Neural progenitor cell (in vitro differentiated cells): ENCODE measurements around the gene CD164L2. TPM values are rescaled to one million over a fixed set of nuclear protein-coding genes. Genes with fewer than 3 reads are reported as not detected.

Source experiments
- DNase-seq: peaks from one replicate; pipeline ENCODE4 v3.0.0-alpha.2; 2016; ENCODE audit warnings: low spot score
- H2AFZ ChIP-seq: fragments of 200-600 bp; sonication (generic); replicated peaks from 2 replicates; pipeline ENCODE4 v1.6.1; 2016; ENCODE audit warnings: antibody characterized with exemption
- H3F3A ChIP-seq: fragments of 200-600 bp; sonication (generic); 2 replicates; pipeline ENCODE4 v1.6.1; 2016; ENCODE audit warnings: antibody characterized with exemption, low read depth
- H3K27ac ChIP-seq: fragments of 200-600 bp; sonication (generic); 2 replicates; pipeline ENCODE4 v1.5.1; 2016; ENCODE audit warnings: mild to moderate bottlenecking
- H3K27me3 ChIP-seq: fragments of 200-600 bp; sonication (generic); 2 replicates; pipeline ENCODE4 v1.6.1; 2016; ENCODE audit warnings: mild to moderate bottlenecking, moderate library complexity
- H3K36me3 ChIP-seq: fragments of 200-600 bp; sonication (generic); 2 replicates; pipeline ENCODE4 v1.5.1; 2016
- H3K4me1 ChIP-seq: fragments of 200-600 bp; sonication (generic); 2 replicates; pipeline ENCODE4 v1.6.1; 2016; ENCODE audit warnings: mixed run types
- H3K4me2 ChIP-seq: fragments of 200-600 bp; sonication (generic); 2 replicates; pipeline ENCODE4 v1.6.1; 2016
- H3K4me3 ChIP-seq: fragments of 200-600 bp; sonication (generic); 2 replicates; pipeline ENCODE4 v1.5.1; 2016
- H3K79me2 ChIP-seq: fragments of 200-600 bp; sonication (generic); 2 replicates; pipeline ENCODE4 v1.6.1; 2016; ENCODE audit warnings: low read depth
- H3K9ac ChIP-seq: fragments of 200-600 bp; sonication (generic); 2 replicates; pipeline ENCODE4 v1.6.1; 2016
- H3K9me3 ChIP-seq: fragments of 200-600 bp; sonication (generic); 2 replicates; pipeline ENCODE4 v1.5.1; 2016; ENCODE audit warnings: low read depth
- H4K20me1 ChIP-seq: fragments of 200-600 bp; sonication (generic); 2 replicates; pipeline ENCODE4 v1.6.1; 2016; ENCODE audit warnings: low read depth
- H3K27ac Mint-ChIP-seq: 3 replicates; pipeline ENCODE4 v1.8.0; 2021; ENCODE audit warnings: mixed read lengths
- H3K27me3 Mint-ChIP-seq: 2 replicates; pipeline ENCODE4 v1.8.0; 2022; ENCODE audit warnings: low read depth, mild to moderate bottlenecking, inconsistent platforms, moderate library complexity, mixed read lengths; ENCODE audit not compliant: insufficient read depth
- H3K36me3 Mint-ChIP-seq: 3 replicates; pipeline ENCODE4 v1.8.0; 2021; ENCODE audit warnings: mixed read lengths
- H3K4me1 Mint-ChIP-seq: 3 replicates; pipeline ENCODE4 v1.8.0; 2021; ENCODE audit warnings: mixed read lengths
- H3K4me3 Mint-ChIP-seq: 3 replicates; pipeline ENCODE4 v1.8.0; 2021; ENCODE audit warnings: mild to moderate bottlenecking, moderate library complexity, mixed read lengths
- H3K9me3 Mint-ChIP-seq: 3 replicates; pipeline ENCODE4 v1.8.0; 2020; ENCODE audit warnings: mixed read lengths
- CTCF ChIP-seq: fragments of 200-600 bp; sonication (generic); IDR thresholded peaks from 2 replicates; pipeline ENCODE4 v1.5.1; 2017; ENCODE audit warnings: antibody characterized with exemption, mild to moderate bottlenecking
- EZH2 ChIP-seq: fragments of 200-600 bp; sonication (generic); IDR thresholded peaks from 2 replicates; pipeline ENCODE4 v1.6.1; 2017; ENCODE audit warnings: antibody characterized with exemption, mild to moderate bottlenecking, moderate library complexity
- EZH2phosphoT487 ChIP-seq: fragments of 200-600 bp; sonication (generic); IDR thresholded peaks from 2 replicates; pipeline ENCODE4 v1.6.1; 2017; ENCODE audit warnings: antibody characterized with exemption
- total RNA-seq: library from RNA; depleted of rRNA; stranded (reverse); fragments of >200 nt; gene quantifications from 2 replicates; pipeline ENCODE4 v1.2.3, GENCODE V29; 2015; ENCODE audit warnings: low replicate concordance

CD164L2 gene
- total RNA-seq, 1 donor from 2014 or later, result 1.6 TPM

DNA sequence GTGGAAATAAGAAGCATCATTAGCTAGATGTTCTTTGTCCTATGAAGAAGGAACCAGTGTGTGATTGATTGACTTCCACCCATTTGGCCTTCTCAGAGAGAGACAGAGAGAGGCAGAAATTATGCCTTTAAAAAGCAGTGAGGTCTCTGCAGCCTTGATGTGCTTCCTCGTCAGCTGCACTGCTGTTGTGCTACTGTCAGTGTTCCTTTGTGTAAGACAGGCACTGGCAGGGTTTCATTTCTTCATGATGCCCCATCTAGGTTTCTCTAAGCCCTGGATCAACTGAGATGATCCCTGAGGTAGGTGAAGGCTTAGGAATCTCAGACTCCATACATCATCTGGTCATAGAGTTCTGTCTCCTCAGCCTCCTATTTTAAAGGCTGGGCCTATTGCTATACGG, 44.2 kb upstream of the CD164L2 start:
- TF ChIP-seq CTCF (no peak), EZH2phosphoT487 (no peak), EZH2 (no peak)
- Mint-ChIP-seq H3K4me1 (peaks cover 60% of the 10 kb centered on the region), H3K9me3 (no peaks in the 10 kb centered on the region), H3K27ac (peak overlapping the region; percentile 78), H3K27me3 (peaks cover 3% of the 10 kb centered on the region), H3K4me3 (no peak overlapping the region), H3K36me3 (peaks cover 7% of the 10 kb centered on the region)
- H3K27me3 ChIP-seq, result no peaks in the 10 kb centered on the region
- no peak overlapping the region for H2AFZ ChIP-seq
- DNase-seq, result no peak
- H3F3A ChIP-seq, result peaks cover 35% of the 10 kb centered on the region
- no peaks in the 10 kb centered on the region for H3K9me3 ChIP-seq
- peaks cover 14% of the 10 kb centered on the region for H3K4me1 ChIP-seq
- no peak overlapping the region for H3K27ac ChIP-seq
- no peak overlapping the region for H3K4me3 ChIP-seq
- peaks cover 32% of the 10 kb centered on the region for H3K79me2 ChIP-seq
- no peak overlapping the region for H3K4me2 ChIP-seq
- peaks cover 39% of the 10 kb centered on the region for H4K20me1 ChIP-seq
- no peak overlapping the region for H3K9ac ChIP-seq
- H3K36me3 ChIP-seq, result no peaks in the 10 kb centered on the region

- Histone ChIP-seq H3K27me3 (no peaks in the 10 kb centered on the region), H3K4me3 (no peak overlapping the region), H3K4me1 (peaks cover 10% of the 10 kb centered on the region), H4K20me1 (peaks cover 12% of the 10 kb centered on the region), H3K9ac (no peak overlapping the region), H3F3A (peaks cover 28% of the 10 kb centered on the region), H3K36me3 (no peaks in the 10 kb centered on the region), H3K27ac (no peak overlapping the region), H3K9me3 (no peaks in the 10 kb centered on the region), H3K79me2 (peaks cover 15% of the 10 kb centered on the region), H2AFZ (no peak overlapping the region), H3K4me2 (no peak overlapping the region)
- H3K4me1 Mint-ChIP-seq, result peaks cover 42% of the 10 kb centered on the region
- H3K27ac Mint-ChIP-seq, result peak overlapping the region; percentile 46
- no peaks in the 10 kb centered on the region for H3K9me3 Mint-ChIP-seq
- peaks cover 6% of the 10 kb centered on the region for H3K27me3 Mint-ChIP-seq
- no peak overlapping the region for H3K4me3 Mint-ChIP-seq
- H3K36me3 Mint-ChIP-seq, result peaks cover 9% of the 10 kb centered on the region
- DNase-seq, result no peak
- TF ChIP-seq EZH2, result no peak
- no peak for TF ChIP-seq EZH2phosphoT487
- TF ChIP-seq CTCF, result no peak
Observed at GRCh38 chr1:27423709-27424108, 40.6 kb upstream of the CD164L2 start.

DNA sequence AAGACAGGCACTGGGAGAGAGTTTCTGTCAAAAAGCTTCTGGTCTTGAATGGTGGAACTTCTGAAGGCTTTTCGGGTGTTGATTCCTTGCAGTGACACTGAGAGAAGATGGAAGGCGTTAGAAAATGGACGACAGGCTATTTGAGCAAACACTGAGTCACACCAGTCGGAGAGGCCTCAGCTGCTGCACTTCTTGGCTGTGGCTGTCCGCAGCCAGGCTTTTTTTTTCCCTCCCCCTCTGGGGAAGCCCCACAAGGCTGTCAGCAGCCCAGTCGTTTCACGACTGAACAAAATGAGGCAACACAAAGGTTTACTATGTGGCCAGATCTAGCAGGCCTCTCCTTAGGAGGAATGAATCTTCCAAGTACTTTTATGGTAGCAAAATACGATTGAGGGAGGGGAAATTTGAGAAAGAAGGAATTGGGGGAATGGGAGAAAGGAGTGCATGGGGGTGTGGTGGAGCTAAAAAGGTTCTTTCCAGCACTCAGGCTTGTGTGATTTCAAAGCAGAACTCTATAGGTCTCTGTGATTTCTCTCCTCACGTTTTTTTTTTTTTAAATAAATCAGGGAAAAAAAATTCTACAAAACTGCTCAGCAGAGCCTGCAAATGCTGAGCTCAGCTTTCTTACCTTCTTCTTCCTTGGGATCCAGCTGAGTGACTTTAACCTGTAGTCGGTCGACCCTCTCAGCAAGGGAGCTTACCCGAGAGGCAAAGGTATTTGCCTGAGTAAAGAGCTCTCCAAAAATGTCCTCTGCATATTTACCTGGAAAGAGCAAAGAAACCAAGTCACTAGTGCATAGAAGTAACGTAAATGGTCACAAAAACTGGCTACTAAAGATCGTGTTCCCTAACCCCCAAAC, 35.4 kb upstream of the CD164L2 start:
- Mint-ChIP-seq H3K27me3 (peaks cover 3% of the 10 kb centered on the region), H3K4me3 (no peak overlapping the region), H3K27ac (peak overlapping the region; percentile 86), H3K4me1 (peaks cover 21% of the 10 kb centered on the region), H3K36me3 (peaks cover 37% of the 10 kb centered on the region), H3K9me3 (no peaks in the 10 kb centered on the region)
- H3K4me2 ChIP-seq, result peak overlapping the region; percentile 21
- peaks cover 12% of the 10 kb centered on the region for H3F3A ChIP-seq
- no peaks in the 10 kb centered on the region for H3K9me3 ChIP-seq
- peak overlapping the region; percentile 28 for H3K27ac ChIP-seq
- TF ChIP-seq CTCF (no peak), EZH2phosphoT487 (no peak), EZH2 (no peak)
- H3K4me1 ChIP-seq, result peaks cover 17% of the 10 kb centered on the region
- no peak for DNase-seq
- no peak overlapping the region for H2AFZ ChIP-seq
- no peaks in the 10 kb centered on the region for H3K27me3 ChIP-seq
- no peak overlapping the region for H3K4me3 ChIP-seq
- H3K36me3 ChIP-seq, result no peaks in the 10 kb centered on the region
- H3K79me2 ChIP-seq, result peaks cover 15% of the 10 kb centered on the region
- no peaks in the 10 kb centered on the region for H4K20me1 ChIP-seq
- H3K9ac ChIP-seq, result no peak overlapping the region
